Fibroblast of lung (primary cell): ENCODE measurements around the gene FYN. TPM values are rescaled to one million over a fixed set of nuclear protein-coding genes. Genes with fewer than 3 reads are reported as not detected.
"Not testable (repeated sequence)": the region's sequence is repeated elsewhere in the genome, so short reads cannot be mapped to it uniquely, and the experiment has no call there.

Experiments
- DNase-seq, 2 donors: peaks; one replicate each; pipeline versions ENCODE4 v3.0.0 to v3.0.0-alpha.2; 2010; ENCODE audit warnings: low read depth in 2 of 2
- H2AFZ ChIP-seq: 2 replicates; pipeline ENCODE4 v1.5.1; 2012; ENCODE audit warnings: low read length, control low read depth, inconsistent platforms
- H3K27ac ChIP-seq: 2 replicates; pipeline ENCODE4 v1.5.1; 2011; ENCODE audit warnings: low read length, control low read depth; ENCODE audit not compliant: insufficient read depth
- H3K27me3 ChIP-seq: 2 replicates; pipeline ENCODE4 v1.5.1; 2011; ENCODE audit warnings: mild to moderate bottlenecking, low read length; ENCODE audit not compliant: control insufficient read depth, insufficient read depth
- H3K36me3 ChIP-seq: 2 replicates; pipeline ENCODE4 v1.5.1; 2011; ENCODE audit warnings: low read length; ENCODE audit not compliant: control insufficient read depth, insufficient read depth
- H3K4me1 ChIP-seq: 2 replicates; pipeline ENCODE4 v1.5.1; 2011; ENCODE audit warnings: low read length; ENCODE audit not compliant: control insufficient read depth, insufficient read depth; ENCODE audit errors: extremely low read depth
- H3K4me2 ChIP-seq: 2 replicates; pipeline ENCODE4 v1.5.1; 2011; ENCODE audit warnings: low read length, control low read depth; ENCODE audit not compliant: insufficient read depth; ENCODE audit errors: extremely low read depth
- H3K4me3 ChIP-seq, 4 experiments: fragments of 200-600 bp in 1 of 4; sonication (generic) in 1 of 4; replicated peaks in 1 of 4; 2 replicates each; pipeline ENCODE4 v1.5.1; 2011 to 2016; ENCODE audit warnings: low read length in 4 of 4, low read depth in 3 of 4, mild to moderate bottlenecking in 3 of 4, control low read depth in 2 of 4, inconsistent platforms in 1 of 4, mixed read lengths in 1 of 4; ENCODE audit not compliant: insufficient read depth in 1 of 4; ENCODE audit errors: control extremely low read depth in 1 of 4
- H3K79me2 ChIP-seq: 2 replicates; pipeline ENCODE4 v1.5.1; 2012; ENCODE audit warnings: mild to moderate bottlenecking, low read length, inconsistent platforms; ENCODE audit not compliant: control insufficient read depth, insufficient read depth
- H3K9ac ChIP-seq: 2 replicates; pipeline ENCODE4 v1.5.1; 2011; ENCODE audit warnings: mild to moderate bottlenecking, low read length, control low read depth; ENCODE audit not compliant: insufficient read depth
- H3K9me3 ChIP-seq: 2 replicates; pipeline ENCODE4 v1.5.1; 2012; ENCODE audit warnings: low read depth, low read length; ENCODE audit not compliant: control insufficient read depth, insufficient read depth
- H4K20me1 ChIP-seq: 2 replicates; pipeline ENCODE4 v1.5.1; 2011; ENCODE audit warnings: low read length; ENCODE audit not compliant: control insufficient read depth, insufficient read depth; ENCODE audit errors: extremely low read depth
- CTCF ChIP-seq, 2 donors: IDR thresholded peaks in 1 of 2; conservative IDR thresholded peaks in 1 of 2; 1 replicate in 1 of 2; 2 replicates in 1 of 2; pipeline ENCODE4 v1.5.1; 2011 to 2012; ENCODE audit warnings: low read length in 2 of 2, control low read depth in 1 of 2, inconsistent platforms in 1 of 2, low read depth in 1 of 2, mild to moderate bottlenecking in 1 of 2
- EZH2 ChIP-seq: IDR thresholded peaks from 2 replicates; pipeline ENCODE4 v1.5.1; 2012; ENCODE audit warnings: low read length, control low read depth, mild to moderate bottlenecking; ENCODE audit errors: missing control alignments
- polyA plus RNA-seq, 2 donors: library from polyadenylated mRNA; depleted of rRNA in 1 of 2; stranded (reverse) in 1 of 2; unstranded in 1 of 2; fragments of >200 nt; gene quantifications; 2 replicates each; pipeline ENCODE4 v1.2.1, GENCODE V29; 2011 to 2012; ENCODE audit warnings: missing spikeins in 1 of 2
- total RNA-seq: library from RNA; depleted of rRNA; stranded (reverse); fragments of >200 nt; gene quantifications from 2 replicates; pipeline ENCODE4 v1.2.1, GENCODE V29; 2014

FYN gene
- total and polyA plus RNA-seq, 2 donors (not counting 1 experiment from before 2014, with no cell fraction given), result 64.7 TPM

DNA sequence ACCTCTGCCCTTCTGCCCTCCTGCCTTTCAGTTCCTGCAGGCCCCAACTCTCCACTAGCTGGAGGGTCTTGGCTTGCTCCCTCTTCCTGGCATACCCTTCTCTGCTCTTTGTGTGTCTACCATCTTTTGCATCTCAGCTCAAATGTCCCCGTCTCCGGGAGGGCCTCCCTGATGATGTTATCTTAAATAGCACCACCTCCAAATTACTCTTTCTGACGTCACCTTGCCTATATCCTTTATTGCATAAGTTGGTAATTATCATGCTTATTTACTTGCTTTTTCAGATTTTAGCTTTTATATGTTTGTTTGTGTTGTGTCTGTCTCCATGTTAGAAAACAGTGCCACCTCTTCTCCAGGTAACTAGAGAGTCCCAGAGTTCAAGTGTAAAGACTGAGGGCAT, 36.0 kb upstream of the FYN start:
- Histone ChIP-seq H3K27me3 (no peaks in the 10 kb centered on the region), H3K4me1 (no peaks in the 10 kb centered on the region), H2AFZ (no peak overlapping the region), H3K4me3 (no peak overlapping the region), H3K79me2 (no peaks in the 10 kb centered on the region), H4K20me1 (no peaks in the 10 kb centered on the region), H3K4me2 (no peak overlapping the region), H3K36me3 (no peaks in the 10 kb centered on the region), H3K9ac (no peak overlapping the region), H3K27ac (no peak overlapping the region), H3K9me3 (no peaks in the 10 kb centered on the region)
- DNase-seq, result no peak
- no peak for TF ChIP-seq EZH2
- TF ChIP-seq CTCF (conservative IDR thresholded peaks at IDR 0.05 in 1 of 2, IDR thresholded peaks at IDR 0.05 in 1 of 2; ENCODE audit: low read depth in 1 of 2, low read length in 2 of 2), result no peak

- not testable (repeated sequence) for H3K36me3 ChIP-seq, H3K4me1 ChIP-seq
Observed at GRCh38 chr6:111908365-111908764, 35.1 kb upstream of the FYN start.

DNA sequence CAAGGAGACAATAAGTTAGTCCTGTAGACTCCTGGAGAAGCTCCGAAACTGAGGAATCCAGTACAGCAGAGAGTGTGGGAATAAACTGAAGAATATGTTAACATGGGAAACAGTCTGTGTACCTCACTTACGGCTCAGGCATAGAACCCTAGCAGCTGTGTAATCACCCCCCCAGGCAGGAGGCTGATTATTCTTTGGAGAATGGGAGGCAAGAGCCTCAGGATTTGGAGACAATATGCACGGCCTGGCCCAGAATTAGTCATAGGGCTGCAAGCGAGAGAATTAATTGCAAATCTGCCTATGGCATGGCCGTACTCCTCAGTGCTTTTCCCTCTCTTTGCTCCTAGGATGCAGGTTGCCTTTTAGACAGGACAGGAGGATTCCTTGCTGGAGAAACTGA, 27.5 kb upstream of the FYN start:
- no peak for DNase-seq
- no peaks in the 10 kb centered on the region for H3K36me3 ChIP-seq
- H3K4me1 ChIP-seq, result no peaks in the 10 kb centered on the region
- H3K4me2 ChIP-seq, result no peak overlapping the region
- H3K27me3 ChIP-seq, result no peaks in the 10 kb centered on the region
- H3K9ac ChIP-seq, result no peak overlapping the region
- no peaks in the 10 kb centered on the region for H3K79me2 ChIP-seq
- no peak overlapping the region for H3K27ac ChIP-seq
- H3K9me3 ChIP-seq, result no peaks in the 10 kb centered on the region
- no peak for TF ChIP-seq EZH2
- TF ChIP-seq CTCF (conservative IDR thresholded peaks at IDR 0.05 in 1 of 2, IDR thresholded peaks at IDR 0.05 in 1 of 2; ENCODE audit: low read depth in 1 of 2, low read length in 2 of 2), result no peak
- no peak overlapping the region for H3K4me3 ChIP-seq
- H4K20me1 ChIP-seq, result no peaks in the 10 kb centered on the region
- no peak overlapping the region for H2AFZ ChIP-seq

More at GRCh38 chr6:111908365-111908764, 35.1 kb upstream of the FYN start:
- not testable (repeated sequence) for H4K20me1 ChIP-seq, H3K27ac ChIP-seq, DNase-seq, H3K79me2 ChIP-seq, H3K27me3 ChIP-seq, H3K9ac ChIP-seq, H2AFZ ChIP-seq, H3K4me2 ChIP-seq, H3K4me3 ChIP-seq, H3K9me3 ChIP-seq
